ENCODE data around the gene ZNF552.

ZNF552 gene

GRCh38 chr19:57771417-57771816, 43.3 kb downstream of the ZNF552 start:
- DNase-seq, result no peak

DNA sequence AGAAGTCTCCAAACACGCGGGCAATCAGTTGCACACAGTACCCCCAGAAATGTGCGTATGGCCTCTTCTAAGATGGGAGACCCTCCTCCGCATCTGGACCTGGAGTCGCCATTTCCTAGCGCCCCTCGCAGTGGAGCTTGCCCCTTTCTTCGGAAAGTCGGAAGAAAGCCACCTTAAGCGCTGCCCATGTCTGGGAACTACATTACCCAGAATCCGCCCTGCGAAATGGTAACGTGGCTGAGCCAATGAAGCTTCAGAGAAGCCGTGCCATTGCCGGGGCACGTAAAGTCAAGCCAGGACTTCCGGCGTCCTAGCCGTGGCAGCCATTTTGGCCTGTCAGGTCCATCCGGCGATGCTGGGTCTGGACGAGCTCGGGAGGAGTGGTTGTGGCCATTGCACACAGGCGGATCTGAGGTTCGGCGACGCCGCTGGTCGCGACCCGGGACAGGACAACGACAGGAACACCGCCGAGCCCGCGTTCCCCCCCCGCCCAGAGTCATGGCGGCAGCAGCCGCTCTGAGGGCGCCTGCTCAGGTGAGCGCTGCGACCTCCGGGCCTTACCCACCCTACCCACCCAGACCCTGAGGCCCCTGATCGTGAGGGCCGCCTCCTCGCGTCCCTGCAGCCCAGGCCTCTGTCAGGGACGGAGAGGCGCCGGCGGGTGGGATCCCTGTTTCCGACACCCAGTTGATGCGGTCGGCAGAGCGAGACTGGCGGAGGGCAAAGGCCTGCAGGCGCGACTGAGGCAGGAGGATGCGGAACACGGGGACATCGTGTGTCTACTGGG, 45.2 kb downstream of the ZNF552 start, which contains the start of gene ZNF586:
Gene ZNF586, plus strand, starts transcription at position 332 of the 787 bp plus-strand sequence. Its CDS starts 167 bp downstream, at position 499.
- DNase-seq, result peak; percentile 81

DNA sequence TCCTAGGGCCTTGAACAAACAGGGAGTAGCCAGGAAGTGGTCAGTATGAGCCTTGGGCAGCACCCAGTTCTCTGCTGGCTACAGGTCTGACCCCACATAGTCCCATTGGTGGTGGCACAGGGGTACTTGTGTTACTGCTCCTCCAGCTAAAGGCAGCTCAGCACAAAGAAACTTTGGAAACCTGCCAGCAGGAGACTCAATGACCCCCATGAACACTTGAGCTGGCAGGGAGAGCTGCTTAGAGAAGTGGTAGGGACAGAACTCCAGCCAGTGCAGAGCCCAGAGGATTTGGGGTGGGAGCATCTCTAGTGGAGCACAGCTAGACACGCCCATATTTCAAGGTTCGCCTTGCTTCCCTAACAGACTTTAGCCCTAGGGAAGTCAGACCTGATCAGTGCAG, 55.6 kb downstream of the ZNF552 start:
- DNase-seq, result no peak

- DNase-seq, result no peak
Measured at GRCh38 chr19:57757941-57758340, 56.8 kb downstream of the ZNF552 start.
